GM12892 (cell line): Measurements from ENCODE around the gene PRSS21.

Experiments used
- DNase-seq: peaks from one replicate; pipeline ENCODE4 v3.0.0; 2011; ENCODE audit not compliant: insufficient read length
- FAIRE-seq: peaks from 2 replicates; lab custom pipeline; 2011; peaks lifted over from hg19 to GRCh38; lab: Jason Lieb, UNC
- POLR2A ChIP-seq: IDR thresholded peaks from 2 replicates; pipeline ENCODE4 v1.6.1; 2011; ENCODE audit warnings: low read depth, low read length, control low read depth
- POLR2AphosphoS5 ChIP-seq: IDR thresholded peaks from 2 replicates; pipeline ENCODE4 v1.6.1; 2011; ENCODE audit warnings: low read depth, low read length, control low read depth
- TAF1 ChIP-seq: IDR thresholded peaks from 2 replicates; pipeline ENCODE4 v1.6.1; 2011; ENCODE audit warnings: low read depth, mild to moderate bottlenecking, control low read depth, low read length, borderline replicate concordance

The PRSS21 gene

DNA sequence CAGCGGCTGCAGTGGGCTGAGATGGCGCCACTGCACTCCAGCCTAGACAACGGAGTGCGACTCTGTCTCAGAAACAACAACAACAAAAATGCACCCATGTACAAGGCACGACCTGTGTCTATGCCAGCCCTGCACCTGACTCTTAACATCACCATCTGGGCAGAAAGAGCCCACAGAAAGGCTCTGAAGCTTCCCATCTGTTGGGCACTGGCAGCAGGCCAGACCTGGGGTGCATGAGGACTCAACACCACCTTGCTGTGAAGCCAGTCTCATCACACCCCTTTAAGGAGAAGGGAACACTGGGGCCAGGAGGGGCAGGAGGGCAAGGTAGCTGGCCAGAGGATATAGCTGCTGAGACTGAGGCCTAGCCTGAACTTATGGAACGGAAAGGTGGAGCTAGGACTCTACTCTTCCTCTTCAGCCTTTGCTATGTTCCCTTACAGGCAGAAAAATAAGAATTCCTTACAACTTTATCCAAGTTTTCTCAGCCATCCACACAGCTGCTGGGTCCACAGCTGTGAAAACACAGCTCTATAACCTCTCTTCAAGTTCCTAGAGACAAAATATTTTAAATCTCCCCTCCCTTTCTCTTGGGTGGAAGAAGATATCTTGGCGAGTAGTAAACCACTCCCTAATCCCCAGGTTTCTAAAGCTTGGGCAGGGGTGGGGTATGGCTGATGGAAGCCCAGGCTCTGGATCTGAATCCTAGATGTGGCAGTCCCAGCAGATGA lies 42.7 kb upstream of the PRSS21 start:
- no peak for FAIRE-seq
- TF ChIP-seq POLR2A, result no peak
- TF ChIP-seq POLR2AphosphoS5, result no peak
- TF ChIP-seq TAF1, result no peak
- no peak for DNase-seq

DNA sequence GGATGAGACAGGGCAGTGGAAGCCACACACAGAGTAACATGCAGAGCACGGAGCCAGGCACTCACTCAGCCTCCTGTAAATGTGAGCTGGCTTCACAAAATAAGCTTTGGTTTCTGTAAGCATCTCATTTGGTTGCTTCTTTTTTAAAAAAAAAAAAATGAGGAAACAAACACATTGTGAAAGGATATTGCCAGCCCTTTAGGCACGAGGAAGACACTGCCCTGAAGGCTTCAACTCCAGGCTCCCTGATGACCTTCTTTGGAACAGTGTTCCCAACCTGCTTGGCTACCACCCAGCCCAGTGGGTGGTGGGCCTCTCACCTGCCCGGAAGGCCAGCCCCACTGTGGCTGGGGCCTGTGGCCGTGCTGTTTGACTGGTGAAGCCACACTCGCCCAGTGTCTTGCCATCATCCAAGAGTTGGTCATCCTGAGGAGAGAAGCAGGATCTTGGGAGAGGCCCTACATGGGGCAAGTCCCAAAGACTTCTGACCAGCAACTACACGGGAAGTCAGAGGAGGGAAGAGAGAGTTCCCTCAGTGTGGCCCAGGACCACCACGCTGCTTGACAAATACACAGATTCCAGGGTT lies 41.8 kb upstream of the PRSS21 start:
- FAIRE-seq, result no peak
- DNase-seq, result no peak
- TF ChIP-seq TAF1 (no peak), POLR2A (no peak), POLR2AphosphoS5 (no peak)

DNA sequence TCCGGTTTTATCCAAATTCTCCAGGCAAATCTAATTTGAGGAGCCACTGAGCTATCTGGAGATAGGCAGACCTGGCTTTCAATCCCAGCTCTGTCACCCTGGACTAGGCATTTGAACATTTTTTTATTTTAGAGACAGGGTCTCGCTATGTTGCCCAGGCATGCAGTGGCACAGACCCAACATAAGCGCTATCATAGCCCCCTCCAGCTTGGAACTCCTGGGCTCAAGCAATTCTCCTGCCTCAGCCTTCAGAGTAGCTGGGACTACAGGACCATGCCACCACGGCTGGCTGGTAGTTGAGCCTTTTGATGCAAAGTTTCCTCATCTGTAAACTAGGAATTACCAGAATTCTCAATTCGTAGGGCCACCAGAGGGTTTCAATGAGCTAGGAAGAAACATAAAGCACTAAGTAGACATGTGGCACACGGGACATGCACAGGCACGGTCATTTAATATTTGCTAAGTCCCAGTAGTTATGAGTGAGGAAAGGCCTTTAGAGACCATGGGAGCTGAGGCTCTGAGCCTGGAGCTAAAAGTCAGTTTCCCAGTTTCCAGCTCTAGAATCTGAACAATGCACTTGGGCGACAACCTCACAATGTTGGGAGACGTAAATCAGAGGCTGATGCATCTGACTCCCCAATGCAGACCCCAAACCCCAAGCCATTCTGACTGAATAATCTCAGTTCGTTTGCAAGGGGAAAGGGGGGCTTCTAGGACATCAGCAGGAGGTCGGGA lies 41.1 kb upstream of the PRSS21 start:
- FAIRE-seq (no peak), DNase-seq (no peak)
- no peak for TF ChIP-seq POLR2AphosphoS5
- TF ChIP-seq TAF1, result 0 out of 2 replicates have a peak, but pooled peaks have one; percentile 21

- FAIRE-seq (no peak), DNase-seq (no peak)
- TF ChIP-seq POLR2AphosphoS5, result no peak
- TF ChIP-seq TAF1, result no peak
- TF ChIP-seq POLR2A, result no peak
Measured at GRCh38 chr16:2776500-2777139, 40.4 kb upstream of the PRSS21 start.

- peak; percentile 83 for TF ChIP-seq POLR2A
- peak; percentile 61; the same call in 1 of the 2 replicates for TF ChIP-seq POLR2AphosphoS5
- peak; percentile 93 for TF ChIP-seq TAF1
- FAIRE-seq, result peak; percentile 96
- DNase-seq, result peak; percentile 97
Measured at GRCh38 chr16:2777231-2777902, 39.7 kb upstream of the PRSS21 start, which contains the start of gene ELOB. ELOB (minus strand) TSS chr16:2777280; CDS start chr16:2777239, 41 bp downstream.

DNA sequence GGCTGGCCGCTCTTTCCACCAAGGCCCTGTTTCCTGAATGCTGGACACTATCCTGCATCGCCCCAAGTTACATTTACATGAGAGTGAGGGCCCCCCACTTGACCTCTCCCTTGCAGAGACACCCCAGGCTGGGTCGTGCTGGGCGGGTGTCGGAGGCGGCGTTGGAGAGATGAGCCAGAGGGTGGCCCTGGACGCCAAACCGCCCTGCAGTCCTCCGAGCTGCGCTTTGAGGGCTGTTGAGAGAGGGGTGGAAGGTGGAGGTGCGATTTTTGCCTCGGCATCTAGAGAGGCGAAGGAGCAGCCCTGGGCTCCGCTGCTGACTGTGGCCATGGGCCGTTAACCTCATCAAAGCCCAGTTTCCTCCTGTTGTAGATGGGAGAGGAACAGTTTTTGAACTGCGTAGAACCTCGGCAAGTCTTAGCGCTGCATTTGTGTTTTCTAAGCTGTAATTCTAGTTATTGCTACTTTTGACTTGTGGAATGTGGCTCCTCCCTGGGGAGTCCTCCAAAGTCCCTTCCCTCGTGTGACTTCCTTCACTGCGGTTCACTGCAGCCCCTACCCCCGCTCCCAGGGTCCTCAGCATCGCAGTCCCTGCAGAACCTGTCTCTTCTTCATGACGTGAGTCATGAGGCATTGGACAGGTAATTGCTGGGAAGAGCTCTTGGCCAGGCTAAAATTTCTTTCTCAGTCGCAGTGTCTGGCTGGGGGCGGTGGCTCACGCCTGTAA lies 39.0 kb upstream of the PRSS21 start:
- no peak for DNase-seq
- peak; percentile 14 for FAIRE-seq
- TF ChIP-seq POLR2AphosphoS5 (peak; percentile 65), TAF1 (no peak), POLR2A (peak; percentile 43; the same call in 1 of the 2 replicates)

DNA sequence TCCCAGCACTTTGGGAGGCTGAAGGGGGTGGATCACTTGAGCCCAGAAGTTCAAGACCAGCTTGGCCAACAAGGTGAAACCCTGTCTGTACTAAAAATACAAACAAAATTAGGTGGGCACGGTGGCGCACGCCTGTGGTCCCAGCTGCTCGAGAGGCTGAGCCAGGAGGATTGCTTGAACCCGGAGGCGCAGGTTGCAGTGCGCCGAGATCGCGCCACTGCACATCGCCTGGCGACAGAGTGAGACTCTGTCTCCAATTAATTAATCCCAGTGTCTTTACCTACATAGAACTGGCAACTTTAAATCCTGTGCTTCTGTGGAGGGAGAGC lies 38.4 kb upstream of the PRSS21 start:
- DNase-seq, result no peak
- no peak for FAIRE-seq
- TF ChIP-seq POLR2A (no peak), TAF1 (no peak)

DNA sequence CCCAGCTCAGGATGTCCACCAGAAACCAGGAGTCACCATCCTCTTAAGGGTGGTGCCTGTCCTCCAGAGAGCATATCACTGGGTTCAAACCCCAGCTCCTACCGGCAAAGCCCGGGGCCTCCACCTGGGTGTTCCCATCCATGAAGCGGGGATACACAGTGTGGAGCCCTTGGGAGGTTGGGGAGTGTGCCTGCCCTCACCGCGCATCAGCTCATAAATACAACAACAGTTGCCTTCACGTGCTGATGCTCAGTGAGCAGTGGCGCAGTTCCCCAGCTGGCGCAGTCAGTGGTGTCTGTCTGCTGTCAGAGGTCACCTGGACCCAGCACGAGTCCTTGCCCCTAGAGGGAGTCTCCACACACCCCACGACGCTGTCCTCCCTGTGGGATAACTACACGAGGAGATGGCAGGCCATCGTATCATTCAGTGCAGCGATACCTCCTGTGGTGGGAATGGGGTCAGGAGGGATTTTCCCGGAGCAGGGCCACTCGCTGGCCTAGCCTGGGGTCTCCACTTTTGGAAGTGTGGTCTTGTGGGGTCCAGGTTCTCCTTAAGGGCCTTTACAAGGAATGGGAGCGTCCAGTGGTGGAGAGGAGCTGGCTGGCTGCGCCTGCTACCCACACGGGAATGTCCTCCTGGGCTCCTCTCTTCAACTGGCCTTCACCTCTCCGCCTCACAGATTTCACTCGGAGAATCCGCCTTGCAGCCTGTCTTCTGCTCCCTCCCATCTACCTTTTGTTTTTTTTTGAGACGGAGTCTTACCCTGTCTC lies 37.7 kb upstream of the PRSS21 start:
- no peak for FAIRE-seq
- TF ChIP-seq TAF1, result no peak
- no peak for TF ChIP-seq POLR2A
- no peak for TF ChIP-seq POLR2AphosphoS5

DNA sequence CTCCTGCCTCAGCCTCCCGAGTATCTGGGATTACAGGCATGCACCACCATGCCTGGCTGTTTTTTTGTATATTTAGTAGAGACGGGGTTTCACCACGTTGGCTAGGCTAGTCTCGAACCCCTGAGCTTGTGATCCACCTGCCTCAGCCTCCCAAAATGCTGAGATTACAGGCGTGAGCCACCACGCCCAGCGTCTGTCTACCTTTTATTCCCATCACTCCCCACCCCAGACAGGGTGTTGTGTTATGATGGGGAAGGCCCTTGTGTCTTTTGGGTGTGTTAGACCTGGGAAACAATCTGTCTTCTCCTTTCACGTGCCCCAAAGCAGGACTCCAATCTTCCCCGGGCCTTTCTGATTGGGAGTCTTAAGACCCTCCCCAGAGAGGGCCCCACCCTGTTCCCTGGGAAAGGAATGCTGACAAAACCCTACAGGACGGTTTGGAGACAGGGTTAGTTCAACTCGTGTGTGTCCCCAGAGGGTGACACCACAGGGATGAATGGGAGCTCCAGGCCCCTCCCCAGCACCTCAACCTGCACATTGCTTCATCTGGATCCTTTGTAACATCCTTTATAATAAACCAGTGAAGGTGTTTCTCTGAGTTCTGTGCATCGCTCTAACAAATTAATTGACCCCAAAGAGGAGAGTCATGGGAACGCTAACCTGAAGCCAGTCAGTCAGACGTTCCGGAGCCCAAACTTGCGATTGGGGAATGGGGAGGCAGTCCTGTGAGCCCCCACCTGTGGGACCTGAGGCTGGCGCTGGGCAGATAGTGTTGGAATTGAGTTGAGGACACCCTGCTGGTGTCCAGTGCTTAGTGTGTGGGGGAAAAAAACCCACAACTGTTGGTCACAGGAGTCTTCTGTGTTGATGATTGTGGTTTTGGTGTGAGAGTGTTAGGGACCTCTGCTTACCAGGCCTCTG lies 36.8 kb upstream of the PRSS21 start:
- TF ChIP-seq POLR2AphosphoS5 (no peak), POLR2A (no peak), TAF1 (no peak)
- DNase-seq (no peak), FAIRE-seq (no peak)

More for the DNA sequence above, 37.7 kb upstream of the PRSS21 start:
- DNase-seq, result no peak
